ENCODE results near the gene AHR.
"Not testable (repeated sequence)": the region's sequence is repeated elsewhere in the genome, so short reads cannot be mapped to it uniquely, and the experiment has no call there.

Gene AHR

GRCh38 chr7:17328641-17329040 lies 30.2 kb downstream of the AHR start:
- TF ChIP-seq TAF1 (IDR thresholded peaks at IDR 0.05; ENCODE audit: low read depth, low read length) = no peak
- no peak for TF ChIP-seq POU2F2 (IDR thresholded peaks at IDR 0.05; ENCODE audit: low read depth, low read length)
- no peak for TF ChIP-seq POLR2AphosphoS5 (IDR thresholded peaks at IDR 0.05; ENCODE audit: low read depth, low read length)
- TF ChIP-seq PAX5 (IDR thresholded peaks at IDR 0.05; ENCODE audit: insufficient read depth, low read length, severe bottlenecking) = no peak
- no peak for TF ChIP-seq SPI1 (IDR thresholded peaks at IDR 0.05; ENCODE audit: low read depth, low read length)
- TF ChIP-seq POLR2A (IDR thresholded peaks at IDR 0.05; ENCODE audit: low read depth, low read length) = no peak
- FAIRE-seq (no peak), DNase-seq (ENCODE audit: insufficient read length, low spot score) (no peak)

GRCh38 chr7:17329440-17329839 lies 31.0 kb downstream of the AHR start:
- FAIRE-seq (no peak), DNase-seq (ENCODE audit: insufficient read length, low spot score) (no peak)
- no peak for TF ChIP-seq TAF1 (IDR thresholded peaks at IDR 0.05; ENCODE audit: low read depth, low read length)
- TF ChIP-seq POLR2A (IDR thresholded peaks at IDR 0.05; ENCODE audit: low read depth, low read length) = no peak
- TF ChIP-seq SPI1 (IDR thresholded peaks at IDR 0.05; ENCODE audit: low read depth, low read length) = no peak
- TF ChIP-seq POU2F2 (IDR thresholded peaks at IDR 0.05; ENCODE audit: low read depth, low read length) = no peak
- no peak for TF ChIP-seq POLR2AphosphoS5 (IDR thresholded peaks at IDR 0.05; ENCODE audit: low read depth, low read length)
- TF ChIP-seq PAX5 (IDR thresholded peaks at IDR 0.05; ENCODE audit: insufficient read depth, low read length, severe bottlenecking) = no peak

- no peak for DNase-seq (ENCODE audit: insufficient read length, low spot score)
- TF ChIP-seq SPI1 (IDR thresholded peaks at IDR 0.05; ENCODE audit: low read depth, low read length) (no peak), POLR2A (IDR thresholded peaks at IDR 0.05; ENCODE audit: low read depth, low read length) (no peak), POLR2AphosphoS5 (IDR thresholded peaks at IDR 0.05; ENCODE audit: low read depth, low read length) (no peak), POU2F2 (IDR thresholded peaks at IDR 0.05; ENCODE audit: low read depth, low read length) (no peak), PAX5 (IDR thresholded peaks at IDR 0.05; ENCODE audit: insufficient read depth, low read length, severe bottlenecking) (no peak), TAF1 (IDR thresholded peaks at IDR 0.05; ENCODE audit: low read depth, low read length) (no peak)
- no peak for FAIRE-seq
Observed at GRCh38 chr7:17331891-17332501, 33.5 kb downstream of the AHR start.

GRCh38 chr7:17333221-17333620 lies 34.8 kb downstream of the AHR start:
- FAIRE-seq = no peak
- TF ChIP-seq SPI1 (IDR thresholded peaks at IDR 0.05; ENCODE audit: low read depth, low read length) (no peak), TAF1 (IDR thresholded peaks at IDR 0.05; ENCODE audit: low read depth, low read length) (no peak), POLR2AphosphoS5 (IDR thresholded peaks at IDR 0.05; ENCODE audit: low read depth, low read length) (no peak), PAX5 (IDR thresholded peaks at IDR 0.05; ENCODE audit: insufficient read depth, low read length, severe bottlenecking) (no peak), POLR2A (IDR thresholded peaks at IDR 0.05; ENCODE audit: low read depth, low read length) (no peak), POU2F2 (IDR thresholded peaks at IDR 0.05; ENCODE audit: low read depth, low read length) (no peak)
- no peak for DNase-seq (ENCODE audit: insufficient read length, low spot score)

GRCh38 chr7:17336168-17336567 lies 37.7 kb downstream of the AHR start:
- no peak for FAIRE-seq
- TF ChIP-seq POU2F2 (IDR thresholded peaks at IDR 0.05; ENCODE audit: low read depth, low read length) (no peak), POLR2A (IDR thresholded peaks at IDR 0.05; ENCODE audit: low read depth, low read length) (no peak), SPI1 (IDR thresholded peaks at IDR 0.05; ENCODE audit: low read depth, low read length) (no peak), POLR2AphosphoS5 (IDR thresholded peaks at IDR 0.05; ENCODE audit: low read depth, low read length) (no peak), PAX5 (IDR thresholded peaks at IDR 0.05; ENCODE audit: insufficient read depth, low read length, severe bottlenecking) (no peak), TAF1 (IDR thresholded peaks at IDR 0.05; ENCODE audit: low read depth, low read length) (no peak)
- no peak for DNase-seq (ENCODE audit: insufficient read length, low spot score)

- TF ChIP-seq PAX5 (IDR thresholded peaks at IDR 0.05; ENCODE audit: insufficient read depth, low read length, severe bottlenecking) (no peak), POLR2A (IDR thresholded peaks at IDR 0.05; ENCODE audit: low read depth, low read length) (no peak), POU2F2 (IDR thresholded peaks at IDR 0.05; ENCODE audit: low read depth, low read length) (no peak)
- DNase-seq (ENCODE audit: insufficient read length, low spot score) (no peak), FAIRE-seq (no peak)
Observed at GRCh38 chr7:17339139-17339538, 40.7 kb downstream of the AHR start.

GRCh38 chr7:17339952-17340351 lies 41.5 kb downstream of the AHR start:
- no peak for FAIRE-seq
- DNase-seq (ENCODE audit: insufficient read length, low spot score) = no peak

GRCh38 chr7:17340655-17341054 lies 42.2 kb downstream of the AHR start:
- no peak for DNase-seq (ENCODE audit: insufficient read length, low spot score)
- TF ChIP-seq PAX5 (IDR thresholded peaks at IDR 0.05; ENCODE audit: insufficient read depth, low read length, severe bottlenecking) (no peak), POLR2A (IDR thresholded peaks at IDR 0.05; ENCODE audit: low read depth, low read length) (no peak), TAF1 (IDR thresholded peaks at IDR 0.05; ENCODE audit: low read depth, low read length) (no peak), POLR2AphosphoS5 (IDR thresholded peaks at IDR 0.05; ENCODE audit: low read depth, low read length) (no peak), POU2F2 (IDR thresholded peaks at IDR 0.05; ENCODE audit: low read depth, low read length) (no peak), SPI1 (IDR thresholded peaks at IDR 0.05; ENCODE audit: low read depth, low read length) (no peak)
- FAIRE-seq = no peak

More at GRCh38 chr7:17339952-17340351, 41.5 kb downstream of the AHR start:
- TF ChIP-seq POLR2AphosphoS5 (IDR thresholded peaks at IDR 0.05; ENCODE audit: low read depth, low read length) (no peak), PAX5 (IDR thresholded peaks at IDR 0.05; ENCODE audit: insufficient read depth, low read length, severe bottlenecking) (no peak), POU2F2 (IDR thresholded peaks at IDR 0.05; ENCODE audit: low read depth, low read length) (no peak), SPI1 (IDR thresholded peaks at IDR 0.05; ENCODE audit: low read depth, low read length) (no peak), TAF1 (IDR thresholded peaks at IDR 0.05; ENCODE audit: low read depth, low read length) (no peak), POLR2A (IDR thresholded peaks at IDR 0.05; ENCODE audit: low read depth, low read length) (no peak)

- FAIRE-seq (no peak), DNase-seq (ENCODE audit: insufficient read length, low spot score) (no peak)
- TF ChIP-seq PAX5 (IDR thresholded peaks at IDR 0.05; ENCODE audit: insufficient read depth, low read length, severe bottlenecking) = no peak
- no peak for TF ChIP-seq POU2F2 (IDR thresholded peaks at IDR 0.05; ENCODE audit: low read depth, low read length)
- TF ChIP-seq TAF1 (IDR thresholded peaks at IDR 0.05; ENCODE audit: low read depth, low read length) = no peak
- no peak for TF ChIP-seq SPI1 (IDR thresholded peaks at IDR 0.05; ENCODE audit: low read depth, low read length)
- TF ChIP-seq POLR2AphosphoS5 (IDR thresholded peaks at IDR 0.05; ENCODE audit: low read depth, low read length) = no peak
- TF ChIP-seq POLR2A (IDR thresholded peaks at IDR 0.05; ENCODE audit: low read depth, low read length) = no peak
Observed at GRCh38 chr7:17342756-17343155, 44.3 kb downstream of the AHR start.

GRCh38 chr7:17347401-17347800 lies 48.9 kb downstream of the AHR start:
- TF ChIP-seq POLR2AphosphoS5 (IDR thresholded peaks at IDR 0.05; ENCODE audit: low read depth, low read length) (0 out of 2 replicates have a peak, but pooled peaks have one; percentile 11), POU2F2 (IDR thresholded peaks at IDR 0.05; ENCODE audit: low read depth, low read length) (no peak)
- DNase-seq (ENCODE audit: insufficient read length, low spot score) (no peak), FAIRE-seq (no peak)

GRCh38 chr7:17348932-17349331 lies 50.5 kb downstream of the AHR start:
- not testable (repeated sequence) for FAIRE-seq; DNase-seq (ENCODE audit: insufficient read length, low spot score)

- DNase-seq (ENCODE audit: insufficient read length, low spot score); FAIRE-seq: not testable (repeated sequence)
Observed at GRCh38 chr7:17350321-17350720, 51.9 kb downstream of the AHR start.

GRCh38 chr7:17353650-17354419 lies 55.4 kb downstream of the AHR start:
- not testable (repeated sequence) for FAIRE-seq

More at GRCh38 chr7:17353650-17354419, 55.4 kb downstream of the AHR start:
- DNase-seq (ENCODE audit: insufficient read length, low spot score) = not testable (repeated sequence)
